Gastrocnemius medialis (tissue), 4 donors: ENCODE data around the gene GJB5.

Source experiments
- POLR2A ChIP-seq, 2 donors: fragments of 450-650 bp; IDR thresholded peaks; one replicate each; pipeline ENCODE4 v1.6.1; 2017; ENCODE audit warnings: antibody characterized with exemption in 2 of 2, mild to moderate bottlenecking in 2 of 2, moderate library complexity in 2 of 2
- TF ChIP-seq, protein P1 (sequence below), 5 experiments: fragments of 450-650 bp in 3 of 5; fragments of 200-600 bp in 2 of 5; sonication (generic) in 2 of 5; IDR thresholded peaks in 4 of 5; conservative IDR thresholded peaks in 1 of 5; 1 replicate in 4 of 5; 2 replicates in 1 of 5; pipeline ENCODE4 v1.5.1; 2016 to 2019; ENCODE audit warnings: antibody characterized with exemption in 5 of 5, mild to moderate bottlenecking in 3 of 5, moderate library complexity in 3 of 5

DNA sequence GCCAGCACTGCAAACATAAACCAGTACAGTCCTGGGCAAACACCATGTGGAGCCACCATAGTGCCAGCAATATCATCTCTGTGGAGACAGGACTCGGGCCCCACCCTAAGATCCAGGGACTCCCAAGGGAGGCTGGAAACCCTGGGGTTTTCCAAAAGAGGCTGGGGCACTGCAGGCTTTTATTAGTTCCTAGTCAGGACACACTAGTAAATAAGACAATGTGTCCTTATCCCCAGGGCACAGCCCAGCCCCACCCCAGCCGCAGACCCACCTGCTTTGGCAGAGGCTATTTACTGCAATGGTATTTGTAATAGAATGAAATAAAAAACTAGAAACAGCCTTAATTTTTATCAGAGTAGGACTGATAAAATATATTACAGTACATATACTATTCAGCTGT lies 25.7 kb downstream of the GJB5 start:
- TF ChIP-seq, protein P1, sequence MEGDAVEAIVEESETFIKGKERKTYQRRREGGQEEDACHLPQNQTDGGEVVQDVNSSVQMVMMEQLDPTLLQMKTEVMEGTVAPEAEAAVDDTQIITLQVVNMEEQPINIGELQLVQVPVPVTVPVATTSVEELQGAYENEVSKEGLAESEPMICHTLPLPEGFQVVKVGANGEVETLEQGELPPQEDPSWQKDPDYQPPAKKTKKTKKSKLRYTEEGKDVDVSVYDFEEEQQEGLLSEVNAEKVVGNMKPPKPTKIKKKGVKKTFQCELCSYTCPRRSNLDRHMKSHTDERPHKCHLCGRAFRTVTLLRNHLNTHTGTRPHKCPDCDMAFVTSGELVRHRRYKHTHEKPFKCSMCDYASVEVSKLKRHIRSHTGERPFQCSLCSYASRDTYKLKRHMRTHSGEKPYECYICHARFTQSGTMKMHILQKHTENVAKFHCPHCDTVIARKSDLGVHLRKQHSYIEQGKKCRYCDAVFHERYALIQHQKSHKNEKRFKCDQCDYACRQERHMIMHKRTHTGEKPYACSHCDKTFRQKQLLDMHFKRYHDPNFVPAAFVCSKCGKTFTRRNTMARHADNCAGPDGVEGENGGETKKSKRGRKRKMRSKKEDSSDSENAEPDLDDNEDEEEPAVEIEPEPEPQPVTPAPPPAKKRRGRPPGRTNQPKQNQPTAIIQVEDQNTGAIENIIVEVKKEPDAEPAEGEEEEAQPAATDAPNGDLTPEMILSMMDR (IDR thresholded peaks at IDR 0.05 in 4 of 5, conservative IDR thresholded peaks at IDR 0.05 in 1 of 5): no peak
- TF ChIP-seq POLR2A (IDR thresholded peaks at IDR 0.05): no peak
